Neural cell (in vitro differentiated cells): Measurements from ENCODE around the gene DPH1.

ENCODE experiments used
- EZH2 ChIP-seq: fragments of 200-600, 300-800 bp; shearing (Covaris generic), sonication (generic); IDR thresholded peaks from 2 replicates; pipeline ENCODE4 v1.6.1; 2014; ENCODE audit warnings: antibody characterized with exemption, low read length, borderline replicate concordance, mild to moderate bottlenecking; ENCODE audit not compliant: insufficient read depth, poor library complexity, severe bottlenecking
- POLR2AphosphoS5 ChIP-seq: IDR thresholded peaks from 2 replicates; pipeline ENCODE4 v1.6.1; 2012
- SMC3 ChIP-seq: fragments of 450-650 bp; conservative IDR thresholded peaks from 2 replicates; pipeline ENCODE4 v1.6.1; 2014; ENCODE audit warnings: antibody characterized with exemption, mild to moderate bottlenecking, moderate library complexity; ENCODE audit not compliant: poor library complexity
- TAF1 ChIP-seq: IDR thresholded peaks from 2 replicates; pipeline ENCODE4 v1.6.1; 2012; ENCODE audit warnings: low read depth
- TF ChIP-seq, protein P1 (sequence below): fragments of 450-650 bp; IDR thresholded peaks from 2 replicates; pipeline ENCODE4 v1.5.1; 2014; ENCODE audit warnings: antibody characterized with exemption, mild to moderate bottlenecking, moderate library complexity; ENCODE audit not compliant: poor library complexity, severe bottlenecking

GRCh38 chr17:2034157-2034556 lies 4.2 kb downstream of the DPH1 start:
- no peak for TF ChIP-seq SMC3
- TF ChIP-seq, protein P1, sequence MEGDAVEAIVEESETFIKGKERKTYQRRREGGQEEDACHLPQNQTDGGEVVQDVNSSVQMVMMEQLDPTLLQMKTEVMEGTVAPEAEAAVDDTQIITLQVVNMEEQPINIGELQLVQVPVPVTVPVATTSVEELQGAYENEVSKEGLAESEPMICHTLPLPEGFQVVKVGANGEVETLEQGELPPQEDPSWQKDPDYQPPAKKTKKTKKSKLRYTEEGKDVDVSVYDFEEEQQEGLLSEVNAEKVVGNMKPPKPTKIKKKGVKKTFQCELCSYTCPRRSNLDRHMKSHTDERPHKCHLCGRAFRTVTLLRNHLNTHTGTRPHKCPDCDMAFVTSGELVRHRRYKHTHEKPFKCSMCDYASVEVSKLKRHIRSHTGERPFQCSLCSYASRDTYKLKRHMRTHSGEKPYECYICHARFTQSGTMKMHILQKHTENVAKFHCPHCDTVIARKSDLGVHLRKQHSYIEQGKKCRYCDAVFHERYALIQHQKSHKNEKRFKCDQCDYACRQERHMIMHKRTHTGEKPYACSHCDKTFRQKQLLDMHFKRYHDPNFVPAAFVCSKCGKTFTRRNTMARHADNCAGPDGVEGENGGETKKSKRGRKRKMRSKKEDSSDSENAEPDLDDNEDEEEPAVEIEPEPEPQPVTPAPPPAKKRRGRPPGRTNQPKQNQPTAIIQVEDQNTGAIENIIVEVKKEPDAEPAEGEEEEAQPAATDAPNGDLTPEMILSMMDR: no peak
- TF ChIP-seq POLR2AphosphoS5: no peak
- no peak for TF ChIP-seq EZH2
- no peak for TF ChIP-seq TAF1
